DMS 273 treated with DMSO at 0.1 percent for 48 hours (cell line): ENCODE data around the gene ARID1A.

Source experiments
- DNase-seq: peaks from one replicate; lab custom pipeline; 2025; lab: John Stamatoyannopoulos, UW

The ARID1A gene

GRCh38 chr1:26727476-26727875 is 31.7 kb downstream of the ARID1A start:
- DNase-seq: no peak

GRCh38 chr1:26728645-26729044 is 32.8 kb downstream of the ARID1A start:
- DNase-seq: no peak

DNA sequence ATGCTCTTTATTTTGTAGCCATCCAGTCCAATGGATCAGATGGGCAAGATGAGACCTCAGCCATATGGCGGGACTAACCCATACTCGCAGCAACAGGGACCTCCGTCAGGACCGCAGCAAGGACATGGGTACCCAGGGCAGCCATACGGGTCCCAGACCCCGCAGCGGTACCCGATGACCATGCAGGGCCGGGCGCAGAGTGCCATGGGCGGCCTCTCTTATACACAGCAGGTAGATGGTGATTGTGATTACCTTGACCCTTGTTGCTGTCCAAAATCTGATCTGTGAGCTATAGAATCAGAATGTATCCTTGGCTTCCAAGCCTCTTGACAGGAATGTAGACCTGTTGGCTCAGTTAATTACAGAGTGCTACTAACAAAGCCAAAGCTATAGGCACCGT is 33.8 kb downstream of the ARID1A start:
- no peak for DNase-seq

GRCh38 chr1:26730695-26731094 is 34.9 kb downstream of the ARID1A start:
- DNase-seq: no peak

DNA sequence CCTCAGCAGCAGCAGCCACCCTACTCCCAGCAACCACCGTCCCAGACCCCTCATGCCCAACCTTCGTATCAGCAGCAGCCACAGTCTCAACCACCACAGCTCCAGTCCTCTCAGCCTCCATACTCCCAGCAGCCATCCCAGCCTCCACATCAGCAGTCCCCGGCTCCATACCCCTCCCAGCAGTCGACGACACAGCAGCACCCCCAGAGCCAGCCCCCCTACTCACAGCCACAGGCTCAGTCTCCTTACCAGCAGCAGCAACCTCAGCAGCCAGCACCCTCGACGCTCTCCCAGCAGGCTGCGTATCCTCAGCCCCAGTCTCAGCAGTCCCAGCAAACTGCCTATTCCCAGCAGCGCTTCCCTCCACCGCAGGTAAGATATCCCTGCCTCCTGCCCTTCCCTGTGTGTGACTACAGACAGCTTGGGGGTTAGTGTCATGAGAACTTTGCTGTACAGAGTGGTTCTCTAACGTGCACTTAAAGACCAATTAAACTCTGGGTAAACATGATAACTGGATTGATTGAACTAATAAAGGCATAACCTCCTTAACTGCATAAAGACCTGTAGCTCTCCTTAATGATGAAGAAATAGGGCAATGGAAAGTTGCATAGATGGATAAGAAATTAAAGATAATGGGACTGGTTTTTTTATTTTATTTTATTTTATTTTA is 35.6 kb downstream of the ARID1A start:
- no peak for DNase-seq

DNA sequence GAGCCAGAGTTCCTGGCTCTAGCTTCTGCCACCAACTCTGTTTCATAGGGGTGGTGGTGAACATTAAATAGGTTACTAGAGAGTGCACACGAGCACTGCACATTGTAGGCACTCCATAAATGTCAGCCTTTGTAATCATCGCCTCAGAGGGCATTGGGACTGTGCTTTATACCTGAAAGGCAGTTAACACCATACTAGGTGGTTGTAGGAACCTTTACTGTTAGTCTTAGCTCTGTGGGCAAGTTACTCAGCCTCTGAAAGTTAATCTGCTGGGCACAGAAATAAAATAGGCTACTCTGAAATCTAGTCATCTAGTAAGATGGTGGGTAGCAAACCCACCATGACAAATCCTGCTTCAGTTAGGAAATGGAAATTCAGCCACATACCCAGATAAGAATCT is 37.6 kb downstream of the ARID1A start:
- DNase-seq: no peak

DNA sequence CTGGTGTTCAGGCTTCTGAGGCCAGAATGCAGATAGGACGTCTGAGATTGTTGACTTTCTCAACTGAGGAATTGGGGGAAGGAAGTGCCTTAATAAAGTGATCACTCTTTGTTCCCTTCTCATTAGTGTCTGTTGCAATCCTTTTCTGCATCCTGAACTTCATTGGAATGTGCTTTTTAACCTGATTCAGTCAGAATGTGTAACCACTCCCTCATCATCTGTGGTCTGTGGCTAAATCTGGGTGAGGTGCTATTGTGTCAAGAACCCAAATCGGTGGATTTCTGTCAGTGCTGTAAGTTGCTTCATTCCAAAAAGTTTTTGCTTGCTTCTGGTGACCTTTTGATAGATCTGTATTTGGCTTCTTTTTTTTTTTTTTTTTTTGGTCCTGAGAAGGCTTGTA is 38.2 kb downstream of the ARID1A start:
- no peak for DNase-seq

DNA sequence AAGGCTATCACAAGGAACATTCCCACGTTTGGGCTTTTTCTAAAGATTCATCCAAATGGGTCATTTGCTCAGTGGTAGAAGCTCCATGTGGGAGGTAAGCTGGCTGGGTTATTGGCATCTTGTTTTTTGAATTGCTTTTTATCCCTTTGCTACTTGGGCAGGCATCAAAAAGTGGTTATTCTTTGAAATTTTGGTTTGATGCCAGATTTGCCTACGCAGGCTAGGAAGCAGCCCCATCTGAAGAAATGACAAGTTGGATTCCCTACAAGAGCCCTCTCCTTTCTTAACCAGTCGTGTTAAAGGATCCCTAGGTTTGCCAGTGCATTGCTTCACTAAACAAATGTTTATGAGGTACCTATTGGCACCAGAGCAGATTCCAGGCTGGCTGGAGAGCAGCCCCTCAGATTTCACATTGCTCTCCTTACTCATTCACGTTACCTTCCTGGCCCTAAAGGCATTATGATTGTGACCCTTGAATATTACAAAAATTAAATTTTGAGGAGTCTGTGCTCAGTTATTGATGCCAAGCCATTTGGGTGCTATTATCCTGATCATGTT is 38.8 kb downstream of the ARID1A start:
- DNase-seq: no peak

- no peak for DNase-seq
Observed at GRCh38 chr1:26739329-26739914, 43.6 kb downstream of the ARID1A start.

DNA sequence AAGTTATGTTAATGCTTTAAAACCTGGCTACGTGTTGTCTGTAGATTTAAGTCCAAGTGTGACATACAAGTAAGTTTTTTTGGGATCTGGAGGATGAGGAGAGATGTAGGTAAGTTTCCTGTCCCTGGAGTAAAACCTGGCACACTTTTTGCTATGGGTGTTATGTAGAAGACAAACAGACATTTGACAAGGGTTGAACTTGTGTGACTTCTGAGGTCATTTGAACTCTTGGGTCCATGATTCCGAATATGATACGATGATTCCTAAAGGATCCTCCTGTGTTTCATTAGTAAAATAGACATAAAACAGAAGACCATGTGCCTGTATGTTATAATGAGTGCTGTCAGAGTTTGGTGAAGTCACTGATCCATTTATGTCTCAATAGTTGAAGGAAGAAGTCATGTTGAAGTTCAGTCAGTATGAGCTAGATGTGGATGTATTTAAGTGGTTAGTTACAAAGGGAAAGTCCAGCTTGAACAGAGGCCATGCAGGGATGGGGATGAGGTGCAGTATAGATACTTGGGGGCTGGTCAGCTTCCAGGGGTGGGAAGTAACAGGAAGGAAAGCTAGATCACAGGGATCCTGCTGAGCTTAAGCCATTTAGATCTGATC is 44.3 kb downstream of the ARID1A start:
- DNase-seq: no peak

DNA sequence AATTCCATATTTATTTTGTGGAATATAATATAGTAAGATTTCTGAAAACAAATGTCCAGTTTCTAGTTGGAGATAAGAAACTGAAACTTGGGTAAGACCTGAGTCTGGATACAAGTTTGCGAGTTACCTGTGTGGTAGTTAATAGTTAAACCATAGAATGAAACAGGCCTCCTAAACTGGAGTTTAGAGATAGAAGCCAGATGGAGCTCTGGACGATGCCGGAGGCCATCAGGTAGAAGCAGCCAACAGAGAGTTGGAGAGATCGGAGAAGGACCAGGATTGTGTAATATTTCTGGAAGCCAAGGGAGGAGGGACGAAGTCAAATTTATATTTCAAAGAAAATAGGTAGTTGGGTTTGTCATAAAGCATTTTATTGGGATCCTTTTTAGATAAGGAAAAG is 45.1 kb downstream of the ARID1A start:
- no peak for DNase-seq

DNA sequence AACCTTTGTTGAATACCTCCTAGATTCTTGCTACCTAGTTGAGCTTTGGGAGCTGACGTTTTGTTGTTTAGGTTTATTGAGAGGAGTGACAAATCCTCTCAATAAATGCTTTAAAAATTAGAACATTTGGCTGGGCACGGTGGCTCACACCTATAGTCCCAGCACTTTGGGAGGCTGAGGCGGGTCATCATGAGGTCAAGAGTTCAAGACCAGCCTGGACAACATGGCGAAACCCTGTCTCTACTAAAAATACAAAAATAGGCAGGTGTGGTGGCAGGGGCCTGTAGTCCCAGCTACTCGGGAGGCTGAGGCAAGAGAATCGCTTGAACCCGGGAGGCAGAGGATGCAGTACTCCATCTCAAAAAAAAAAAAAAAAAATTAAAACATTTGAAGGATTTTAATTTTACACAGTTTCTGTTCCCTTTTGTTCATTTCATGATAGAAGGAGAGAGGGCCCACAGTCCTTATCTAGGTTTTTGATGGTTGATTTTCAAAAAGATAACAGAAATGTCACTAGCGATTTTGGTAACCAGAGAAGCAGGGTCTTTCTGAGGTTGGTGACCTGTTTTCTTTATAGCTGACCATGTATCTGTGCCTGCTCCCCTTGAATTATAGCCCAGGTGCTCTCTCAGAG is 47.7 kb downstream of the ARID1A start:
- DNase-seq: no peak

GRCh38 chr1:26744075-26744959 is 48.5 kb downstream of the ARID1A start:
- no peak for DNase-seq

- DNase-seq: no peak
Observed at GRCh38 chr1:26745191-26745590, 49.4 kb downstream of the ARID1A start.

DNA sequence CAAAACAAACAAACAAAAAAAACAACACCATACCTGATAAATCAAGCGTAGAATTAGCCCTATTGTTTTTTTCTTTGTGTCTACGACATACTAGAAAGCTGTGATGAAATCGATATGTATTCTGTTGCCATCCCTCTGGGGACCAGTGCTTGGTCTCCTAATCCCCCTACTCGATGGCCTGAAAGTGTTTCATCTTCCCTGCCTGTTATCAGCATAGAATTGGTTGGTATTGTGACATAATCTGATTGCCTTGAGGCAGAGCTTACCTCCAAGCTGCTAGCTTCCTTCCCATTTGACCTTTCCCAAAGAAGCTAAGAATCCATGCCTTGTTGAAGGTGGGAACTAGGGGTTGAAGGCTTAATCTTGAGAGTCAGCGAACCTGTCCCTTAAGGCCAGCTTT is 51.2 kb downstream of the ARID1A start:
- DNase-seq: no peak

DNA sequence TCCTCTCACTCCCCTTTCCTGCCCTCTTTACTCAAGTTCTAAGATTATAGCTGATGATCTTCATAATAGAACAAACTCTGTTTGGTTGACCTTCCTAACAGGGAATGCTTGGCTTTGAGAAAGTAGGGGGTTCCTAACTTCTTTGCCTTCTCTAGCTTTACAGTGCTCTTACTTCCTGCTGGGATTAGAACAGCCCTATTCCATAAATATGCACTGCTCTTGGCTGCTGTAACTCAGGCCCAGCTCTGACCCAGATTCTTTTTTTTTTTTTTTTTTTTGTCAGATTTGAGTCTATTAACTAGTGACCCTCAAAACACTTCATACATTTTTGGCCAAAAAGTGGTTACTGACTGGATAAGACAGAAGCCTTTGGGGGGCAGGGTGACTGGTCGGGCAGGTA is 52.5 kb downstream of the ARID1A start:
- no peak for DNase-seq

GRCh38 chr1:26749458-26749857 is 53.6 kb downstream of the ARID1A start:
- no peak for DNase-seq

- DNase-seq: no peak
Observed at GRCh38 chr1:26750428-26750827, 54.6 kb downstream of the ARID1A start.

GRCh38 chr1:26752519-26752918 is 56.7 kb downstream of the ARID1A start:
- no peak for DNase-seq

DNA sequence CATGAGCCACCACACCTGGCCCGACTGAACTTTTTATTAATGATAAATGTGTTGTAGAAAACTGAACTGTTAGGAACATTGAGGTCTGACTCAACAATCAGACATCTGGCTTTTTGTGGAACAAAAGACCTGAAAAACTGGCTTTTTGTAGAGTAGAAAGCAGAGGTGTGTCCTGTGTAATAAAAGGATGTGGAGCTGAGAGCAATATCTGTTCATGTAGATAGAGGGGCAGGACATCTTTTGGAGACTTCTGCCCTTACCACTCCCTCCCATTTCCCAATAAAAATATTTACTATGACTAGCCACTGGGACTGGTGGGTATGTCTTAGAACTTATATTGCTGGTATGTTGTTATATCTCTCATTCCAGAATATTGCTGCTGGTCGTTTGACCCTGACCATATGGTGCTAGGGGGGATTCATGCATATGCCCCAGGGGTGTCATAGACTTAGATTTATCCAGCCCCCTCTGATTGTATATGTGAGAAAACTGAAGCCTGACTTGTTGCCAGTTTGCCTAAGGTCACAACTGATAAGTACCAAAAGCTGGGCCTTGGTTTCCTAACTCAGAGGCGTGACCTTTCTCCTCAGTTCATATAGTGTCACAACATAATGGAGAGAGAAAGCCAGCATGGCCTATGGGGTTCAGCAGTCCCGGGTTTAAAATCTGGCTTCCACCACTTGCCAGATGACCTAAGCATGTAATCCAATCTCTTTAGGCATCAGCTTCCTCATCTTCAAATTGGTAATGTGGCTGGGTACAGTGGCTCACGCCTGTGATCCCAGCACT is 58.5 kb downstream of the ARID1A start:
- no peak for DNase-seq

- DNase-seq: no peak
Observed at GRCh38 chr1:26758358-26758757, 62.5 kb downstream of the ARID1A start.
